Measurements from ENCODE around the gene DPCD. TPM values are rescaled to one million over a fixed set of nuclear protein-coding genes. Genes with fewer than 3 reads are reported as not detected.

DPCD gene
- total RNA-seq, 6 experiments from 2014 or later: 2.2 to 4.3 (median 3.5) TPM

DNA sequence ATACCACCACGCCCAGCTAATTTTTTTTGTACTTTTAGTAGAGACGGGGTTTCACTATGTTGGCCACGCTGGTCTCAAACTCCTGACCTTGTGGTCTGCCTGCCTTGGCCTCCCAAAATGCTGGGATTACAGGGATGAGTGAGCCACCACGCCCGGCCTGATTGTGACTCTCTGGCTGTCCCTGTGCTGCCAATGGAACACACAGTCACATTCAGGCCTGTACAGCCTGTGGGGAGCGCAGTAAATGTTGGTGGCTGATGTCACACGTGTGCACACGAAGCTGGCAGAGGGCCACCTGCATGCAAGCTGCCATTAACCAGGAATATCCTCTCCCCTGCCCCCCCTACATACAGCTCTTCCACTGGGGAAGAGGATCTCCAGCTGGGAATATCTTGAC lies 22.2 kb upstream of the DPCD start:
- no peaks in the 10 kb centered on the region for H3K36me3 ChIP-seq
- H3K4me3 ChIP-seq: no peak overlapping the region
- H3K27ac ChIP-seq: no peak overlapping the region
- 65% methylated on average over 5 of the region's 8 CpGs for WGBS (ENCODE audit: insufficient coverage, low coverage, low lambda C conversion rate, missing lambda C conversion rate)
- intact Hi-C loops (cut with DNase I): loop anchor here (5.0 to 10.0 kb wide), 2 partner anchors 271 to 354 kb away; no protein-coding TSS in a partner anchor
- H3K4me1 ChIP-seq: peaks cover 0 to 12% (median 3%) of the 10 kb centered on the region in 4 donors
- DNase-seq: peak in 1 of 3 donors; percentile 22
- H3K9me3 ChIP-seq: no peaks in the 10 kb centered on the region
- peaks cover 0 to 13% of the 10 kb centered on the region in 2 donors for H3K27me3 ChIP-seq
- TF ChIP-seq POLR2A (IDR thresholded peaks at IDR 0.05): no peak
- TF ChIP-seq, protein P1, sequence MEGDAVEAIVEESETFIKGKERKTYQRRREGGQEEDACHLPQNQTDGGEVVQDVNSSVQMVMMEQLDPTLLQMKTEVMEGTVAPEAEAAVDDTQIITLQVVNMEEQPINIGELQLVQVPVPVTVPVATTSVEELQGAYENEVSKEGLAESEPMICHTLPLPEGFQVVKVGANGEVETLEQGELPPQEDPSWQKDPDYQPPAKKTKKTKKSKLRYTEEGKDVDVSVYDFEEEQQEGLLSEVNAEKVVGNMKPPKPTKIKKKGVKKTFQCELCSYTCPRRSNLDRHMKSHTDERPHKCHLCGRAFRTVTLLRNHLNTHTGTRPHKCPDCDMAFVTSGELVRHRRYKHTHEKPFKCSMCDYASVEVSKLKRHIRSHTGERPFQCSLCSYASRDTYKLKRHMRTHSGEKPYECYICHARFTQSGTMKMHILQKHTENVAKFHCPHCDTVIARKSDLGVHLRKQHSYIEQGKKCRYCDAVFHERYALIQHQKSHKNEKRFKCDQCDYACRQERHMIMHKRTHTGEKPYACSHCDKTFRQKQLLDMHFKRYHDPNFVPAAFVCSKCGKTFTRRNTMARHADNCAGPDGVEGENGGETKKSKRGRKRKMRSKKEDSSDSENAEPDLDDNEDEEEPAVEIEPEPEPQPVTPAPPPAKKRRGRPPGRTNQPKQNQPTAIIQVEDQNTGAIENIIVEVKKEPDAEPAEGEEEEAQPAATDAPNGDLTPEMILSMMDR (IDR thresholded peaks at IDR 0.05): no peak
- no peak for ATAC-seq

GRCh38 chr10:101566333-101567164 lies 21.6 kb upstream of the DPCD start:
- peaks cover 0 to 12% (median 3%) of the 10 kb centered on the region in 4 donors for H3K4me1 ChIP-seq
- TF ChIP-seq, protein P1 (IDR thresholded peaks at IDR 0.05): no peak
- no peak for TF ChIP-seq POLR2A (IDR thresholded peaks at IDR 0.05)
- DNase-seq (peak in 1 of 3 donors; percentile 46), ATAC-seq (no peak)
- H3K36me3 ChIP-seq: no peaks in the 10 kb centered on the region
- WGBS (ENCODE audit: insufficient coverage, low coverage, low lambda C conversion rate, missing lambda C conversion rate): 25% methylated on average over 10 of the region's 59 CpGs
- no peak overlapping the region for H3K27ac ChIP-seq
- H3K4me3 ChIP-seq: no peak overlapping the region
- intact Hi-C loops (cut with DNase I): loop anchor here (5.0 to 10.0 kb wide), 2 partner anchors 272 to 354 kb away; no protein-coding TSS in a partner anchor
- H3K27me3 ChIP-seq: peaks cover 0 to 13% of the 10 kb centered on the region in 2 donors
- H3K9me3 ChIP-seq: no peaks in the 10 kb centered on the region

- intact Hi-C loops (cut with DNase I): loop anchor here (5.0 to 10.0 kb wide), 2 partner anchors 273 to 355 kb away; no protein-coding TSS in a partner anchor
- peaks cover 0 to under 1% (median 0%) of the 10 kb centered on the region in 4 donors for H3K9me3 ChIP-seq
- H3K27ac ChIP-seq: no peak overlapping the region
- WGBS (ENCODE audit: insufficient coverage, low coverage, low lambda C conversion rate, missing lambda C conversion rate): 59% methylated on average over 7 of the region's 7 CpGs
- ATAC-seq (no peak), DNase-seq (no peak)
- H3K27me3 ChIP-seq: peaks cover 0 to 13% of the 10 kb centered on the region in 2 donors
- no peaks in the 10 kb centered on the region for H3K36me3 ChIP-seq
- peaks cover 0 to 12% (median 3%) of the 10 kb centered on the region in 4 donors for H3K4me1 ChIP-seq
- no peak overlapping the region for H3K4me3 ChIP-seq
- TF ChIP-seq, protein P1 (IDR thresholded peaks at IDR 0.05): no peak
- no peak for TF ChIP-seq POLR2A (IDR thresholded peaks at IDR 0.05)
Measured at GRCh38 chr10:101567165-101568006, 20.7 kb upstream of the DPCD start.

DNA sequence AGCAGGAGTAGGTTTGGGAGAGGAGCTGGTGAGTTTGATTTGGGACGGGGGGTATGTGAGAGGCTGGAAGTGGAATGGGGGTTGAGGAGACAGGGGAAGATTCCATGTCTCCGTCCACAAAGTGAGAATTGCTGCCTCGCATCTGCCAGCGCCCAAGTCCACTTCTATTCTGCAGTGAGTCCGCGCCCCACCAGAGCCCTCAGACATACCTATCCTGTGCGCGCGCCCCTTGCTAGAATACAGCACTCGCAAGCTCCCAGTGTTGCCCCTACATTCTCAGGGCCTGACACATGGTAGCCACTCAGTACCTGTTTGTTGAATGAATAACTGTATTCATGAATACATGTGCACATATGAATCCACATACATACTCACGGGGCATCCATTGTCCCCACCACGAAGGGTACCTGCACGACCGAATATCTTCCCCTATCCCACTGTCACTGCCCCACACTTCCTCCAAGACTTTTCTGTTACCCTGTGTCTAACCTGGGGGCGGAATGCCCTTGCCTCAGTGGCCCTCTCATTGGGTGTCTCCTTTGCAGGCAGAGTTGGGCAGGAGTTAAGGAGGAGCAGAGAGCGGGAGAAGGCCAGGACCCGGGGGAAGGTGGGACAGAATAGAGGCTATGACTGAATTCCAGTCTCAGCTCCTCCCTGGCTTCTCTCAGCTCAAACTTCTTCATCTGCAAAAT lies 19.9 kb upstream of the DPCD start:
- H3K36me3 ChIP-seq: no peaks in the 10 kb centered on the region
- peaks cover 0 to 12% (median 3%) of the 10 kb centered on the region in 4 donors for H3K4me1 ChIP-seq
- no peak overlapping the region for H3K4me3 ChIP-seq
- DNase-seq: peak in 1 of 3 donors; percentile 29
- intact Hi-C loops (cut with DNase I): loop anchor here (5.0 to 10.0 kb wide), 2 partner anchors 273 to 356 kb away; no protein-coding TSS in a partner anchor
- no peak for ATAC-seq
- no peak for TF ChIP-seq POLR2A (IDR thresholded peaks at IDR 0.05)
- TF ChIP-seq, protein P1 (IDR thresholded peaks at IDR 0.05): no peak
- 82% methylated on average over 11 of the region's 17 CpGs for WGBS (ENCODE audit: insufficient coverage, low coverage, low lambda C conversion rate, missing lambda C conversion rate)
- no peak overlapping the region for H3K27ac ChIP-seq
- H3K27me3 ChIP-seq: peaks cover 0 to 13% of the 10 kb centered on the region in 2 donors
- peaks cover 0 to 6% (median 0%) of the 10 kb centered on the region in 4 donors for H3K9me3 ChIP-seq

Measured in right lobe of liver (tissue), 6 donors.